Activated CD4-positive, alpha-beta T cell treated with anti-CD3 and anti-CD28 coated beads for 24 hours (primary cell): ENCODE data around the gene SLC12A7.

Experiments
- DNase-seq, 2 donors: peaks; one replicate each; pipeline ENCODE4 v3.0.0-alpha.2; 2020; ENCODE audit warnings: low read depth in 2 of 2

SLC12A7 gene

DNA sequence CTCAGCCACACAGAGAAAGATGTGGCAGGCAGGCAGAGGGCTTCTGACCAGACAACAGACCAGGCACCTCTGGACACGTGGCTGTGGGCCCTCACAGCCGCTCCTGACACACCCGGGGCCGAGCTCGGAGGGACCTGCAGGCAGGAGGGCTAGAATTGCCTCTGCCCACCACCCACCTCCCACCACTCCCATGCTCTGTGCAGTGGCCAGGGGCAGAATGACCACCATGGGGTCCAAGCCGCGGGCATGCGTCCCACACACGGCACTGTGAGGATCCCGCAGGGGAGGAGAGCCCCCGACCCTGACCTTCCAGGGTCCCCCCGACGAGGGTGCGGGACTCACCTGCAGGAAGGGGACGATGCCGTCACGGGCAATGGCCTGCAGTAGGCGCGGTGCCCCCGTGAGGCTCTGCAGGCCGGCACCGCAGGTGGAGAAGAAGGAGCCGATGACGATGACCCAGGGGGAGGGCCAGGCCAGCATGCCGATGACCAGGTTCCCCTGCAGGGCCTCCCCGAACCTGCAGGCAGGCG lies 34.3 kb downstream of the SLC12A7 start:
- no peak for DNase-seq

DNA sequence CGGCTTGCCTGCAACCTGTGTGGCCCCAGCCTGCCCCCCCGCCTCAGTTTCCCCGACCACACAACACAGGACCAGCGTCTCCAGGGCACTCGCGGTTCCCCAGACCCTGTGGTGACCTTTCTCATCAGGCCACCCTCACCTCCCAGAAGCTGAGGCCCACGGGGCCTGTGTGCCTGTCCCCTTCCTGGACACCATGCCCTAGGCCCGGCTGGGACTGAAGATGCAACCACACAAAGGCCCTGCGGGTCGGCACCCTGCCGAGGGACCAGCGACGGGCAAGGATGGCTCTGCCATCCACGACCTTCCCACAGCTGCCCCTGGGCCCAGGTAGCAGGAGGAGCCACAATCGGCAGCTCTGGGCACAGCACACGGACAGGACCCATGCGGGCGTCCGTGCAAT lies 34.8 kb downstream of the SLC12A7 start:
- DNase-seq = no peak

DNA sequence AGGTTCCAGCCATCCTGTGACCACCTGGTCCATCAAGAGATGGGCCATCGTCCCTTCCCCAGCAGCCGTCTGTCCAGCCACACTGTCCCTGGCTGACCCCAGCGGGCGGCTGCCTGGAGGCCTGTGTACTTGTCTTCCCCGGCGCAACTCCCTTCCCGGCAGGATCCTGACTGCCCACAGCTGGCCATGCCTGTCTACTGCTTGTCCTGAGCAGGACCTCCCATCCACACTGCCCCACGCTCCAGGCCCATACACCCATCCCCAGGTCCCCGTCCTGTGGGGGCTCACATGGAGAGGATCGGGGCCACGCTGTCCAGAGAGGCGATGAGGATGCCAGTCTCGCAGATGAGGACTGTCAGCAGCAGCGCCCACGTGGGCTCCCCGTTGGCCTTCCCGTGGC lies 35.5 kb downstream of the SLC12A7 start:
- no peak for DNase-seq

DNA sequence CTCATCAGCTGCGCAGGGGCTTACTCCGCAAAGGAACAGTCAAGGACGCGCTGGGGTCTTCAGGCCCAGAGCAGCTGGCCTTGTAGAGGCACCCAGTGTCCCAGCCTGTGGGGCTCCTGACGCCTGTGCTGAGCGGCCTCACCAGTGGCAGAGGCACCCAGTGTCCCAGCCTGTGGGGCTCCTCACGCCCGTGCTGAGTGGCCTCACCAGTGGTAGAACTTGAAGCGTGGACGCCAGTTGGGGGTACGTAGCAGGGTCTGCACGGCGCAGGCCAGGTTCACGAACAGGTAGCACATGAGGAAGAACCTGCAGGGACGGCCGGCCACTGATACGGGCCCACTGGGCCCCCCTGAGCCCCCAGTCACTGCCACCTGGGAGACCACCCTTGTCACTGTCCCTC lies 35.9 kb downstream of the SLC12A7 start:
- DNase-seq = no peak

DNA sequence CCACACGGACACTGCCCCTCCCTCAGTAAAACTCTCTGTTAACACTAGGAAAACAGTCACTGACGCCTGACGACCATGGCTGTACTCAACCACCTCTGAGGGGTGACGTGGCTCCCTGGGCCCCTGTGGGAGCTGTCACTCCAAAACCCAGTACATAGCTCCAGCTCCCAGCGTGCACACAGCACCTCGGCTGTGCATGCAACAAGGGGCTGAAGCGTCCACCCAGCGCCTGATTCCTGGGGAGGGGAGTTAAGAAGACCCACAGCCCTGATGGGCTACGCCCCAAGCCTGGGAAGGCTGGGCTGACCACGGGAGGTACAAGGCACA lies 36.3 kb downstream of the SLC12A7 start:
- no peak for DNase-seq

DNA sequence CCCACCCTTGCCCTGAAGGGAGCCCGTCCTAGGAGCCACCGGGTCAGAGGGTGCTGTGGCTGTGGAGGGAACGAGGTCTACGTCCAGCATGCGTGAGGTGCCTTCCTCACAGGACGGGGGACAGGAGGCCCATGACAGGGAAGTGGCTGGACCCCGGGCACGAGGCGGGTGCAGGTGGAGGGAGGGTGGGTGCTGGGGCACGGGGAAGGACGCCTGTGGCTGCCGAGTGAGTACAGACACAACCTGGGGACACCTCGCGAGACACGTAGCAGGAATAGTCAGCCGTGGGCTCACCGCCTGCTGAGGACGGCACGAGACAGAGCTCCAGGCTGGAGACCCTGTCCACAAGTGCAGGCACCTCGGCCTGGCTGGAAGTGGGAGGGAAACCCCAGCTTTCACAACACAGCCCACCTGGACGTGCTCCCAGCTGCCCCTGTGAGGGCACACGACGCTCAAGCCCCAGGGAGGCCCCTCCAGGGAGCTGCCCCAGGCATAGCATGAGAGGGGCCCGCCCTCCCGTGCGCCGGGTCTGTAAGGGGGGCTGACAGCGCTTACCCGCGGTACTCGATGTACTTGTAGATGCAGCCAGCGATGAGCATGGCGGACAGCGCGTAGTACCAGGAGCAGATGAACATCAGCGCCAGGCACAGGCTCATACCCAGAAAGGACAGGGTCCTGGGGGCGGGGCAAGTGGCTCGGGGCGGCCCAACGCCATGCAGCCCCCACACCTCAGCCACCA lies 36.9 kb downstream of the SLC12A7 start:
- no peak for DNase-seq

DNA sequence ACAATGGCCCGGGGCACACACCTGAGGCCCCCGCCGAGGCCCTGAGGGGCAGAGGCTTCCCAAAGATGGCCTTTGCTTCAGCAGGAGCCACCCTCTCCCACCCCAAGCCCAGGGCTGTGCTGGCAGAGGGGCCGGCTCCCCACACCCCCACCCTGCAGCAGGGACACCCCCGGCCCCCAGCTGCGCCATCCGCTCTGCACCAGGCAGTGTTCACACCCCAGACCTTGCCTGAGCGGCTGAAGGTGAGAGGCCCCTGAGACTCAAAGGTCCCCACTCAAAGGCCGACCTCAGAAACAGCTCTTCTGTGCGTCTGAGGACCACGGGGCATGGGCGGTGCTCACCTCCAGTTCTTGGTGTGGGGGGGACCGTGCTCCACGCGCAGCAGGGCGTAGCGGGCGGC lies 37.6 kb downstream of the SLC12A7 start:
- no peak for DNase-seq

DNA sequence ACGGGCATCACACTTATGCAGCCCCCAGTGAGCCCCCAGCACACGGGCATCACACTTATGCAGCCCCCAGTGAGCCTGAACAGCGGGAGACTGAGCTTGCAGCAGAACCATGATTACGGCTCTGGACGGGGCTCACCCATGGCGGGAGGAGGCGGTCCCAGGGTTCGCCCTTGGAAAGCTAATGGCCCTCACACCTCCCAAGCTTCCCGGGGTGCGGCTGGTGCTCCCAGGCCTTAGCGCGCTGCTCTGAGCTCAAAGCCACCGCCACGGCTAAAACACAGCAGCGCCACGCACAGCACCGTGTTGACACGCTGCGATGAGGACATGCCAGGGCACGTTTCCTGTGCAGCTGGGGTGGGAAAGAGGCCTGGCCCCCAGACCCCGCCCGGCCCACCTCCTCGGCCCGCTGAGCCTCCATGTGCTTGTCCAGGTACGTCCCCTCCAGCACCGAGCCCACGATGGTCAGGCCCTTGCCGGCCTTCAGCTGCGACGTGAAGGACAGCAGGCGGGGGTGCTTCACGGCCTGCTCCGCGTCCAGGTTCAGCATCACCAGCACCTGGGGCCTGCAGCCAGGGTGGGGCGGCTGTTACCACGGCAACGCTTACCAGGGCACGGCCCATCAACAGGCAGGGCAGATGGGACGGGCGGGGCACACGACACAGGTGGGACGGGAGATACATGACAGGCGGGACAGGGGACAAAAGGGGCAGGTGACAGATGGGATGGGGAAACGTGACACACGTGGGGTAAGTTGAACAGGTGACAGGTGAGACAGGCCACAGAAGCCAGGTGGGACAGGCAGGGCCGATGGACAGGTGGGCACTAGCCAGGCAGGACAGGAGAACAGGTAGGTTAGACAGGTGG lies 38.4 kb downstream of the SLC12A7 start:
- no peak for DNase-seq

DNA sequence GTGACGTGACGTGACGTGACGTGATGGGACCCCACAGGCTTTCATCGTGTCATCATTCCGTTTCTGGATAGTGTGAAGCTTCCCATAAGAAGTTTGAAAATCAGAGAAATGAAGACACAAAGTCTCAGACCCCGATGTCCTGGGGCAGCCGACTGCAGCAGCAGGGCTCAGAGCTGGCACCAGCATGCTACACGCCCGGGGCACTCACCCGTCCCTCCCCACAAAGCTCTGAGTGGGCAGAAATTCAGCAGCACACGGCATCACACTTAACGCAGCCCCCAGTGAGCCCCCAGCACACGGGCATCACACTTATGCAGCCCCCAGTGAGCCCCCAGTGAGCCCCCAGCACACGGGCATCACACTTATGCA lies 42.2 kb downstream of the SLC12A7 start:
- no peak for DNase-seq

DNA sequence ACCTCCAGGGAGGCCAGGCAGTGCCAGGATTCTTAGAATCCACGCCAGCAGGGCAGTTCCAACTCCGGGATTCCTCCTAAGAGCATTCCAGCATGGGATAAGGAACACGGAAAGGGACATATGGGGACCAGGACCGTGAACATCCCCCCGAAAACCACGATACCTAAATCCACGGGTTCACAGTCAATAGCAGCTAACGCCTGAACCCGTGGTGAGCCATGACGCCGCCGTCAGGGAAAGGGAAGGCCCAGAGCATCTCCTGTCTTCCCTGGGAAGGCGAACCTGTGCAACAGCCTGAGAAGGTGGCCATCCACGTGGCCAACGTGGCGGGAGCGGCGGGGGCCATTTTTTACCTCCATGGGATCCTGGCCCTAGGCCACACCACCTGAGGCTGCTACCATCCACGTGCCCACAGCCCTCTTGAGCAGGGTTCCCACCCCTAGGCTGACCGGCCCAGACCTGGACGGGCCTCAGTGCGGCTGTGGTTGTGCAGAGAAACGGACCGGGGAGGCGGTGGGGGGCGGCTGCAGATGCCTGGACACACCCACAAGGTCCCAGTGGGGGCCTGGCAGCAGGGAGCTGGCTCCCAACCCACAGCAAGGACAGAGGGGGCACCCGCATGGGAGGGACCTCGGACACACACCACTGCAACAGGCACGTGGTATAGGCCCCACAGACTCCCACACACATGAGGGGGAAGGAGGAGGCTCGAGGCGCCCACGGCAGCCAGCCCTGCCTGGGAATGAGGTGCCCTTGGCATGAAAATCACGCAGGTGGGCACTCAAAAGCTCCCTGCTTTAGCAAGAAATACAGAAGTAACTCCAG lies 42.8 kb downstream of the SLC12A7 start:
- no peak for DNase-seq

DNA sequence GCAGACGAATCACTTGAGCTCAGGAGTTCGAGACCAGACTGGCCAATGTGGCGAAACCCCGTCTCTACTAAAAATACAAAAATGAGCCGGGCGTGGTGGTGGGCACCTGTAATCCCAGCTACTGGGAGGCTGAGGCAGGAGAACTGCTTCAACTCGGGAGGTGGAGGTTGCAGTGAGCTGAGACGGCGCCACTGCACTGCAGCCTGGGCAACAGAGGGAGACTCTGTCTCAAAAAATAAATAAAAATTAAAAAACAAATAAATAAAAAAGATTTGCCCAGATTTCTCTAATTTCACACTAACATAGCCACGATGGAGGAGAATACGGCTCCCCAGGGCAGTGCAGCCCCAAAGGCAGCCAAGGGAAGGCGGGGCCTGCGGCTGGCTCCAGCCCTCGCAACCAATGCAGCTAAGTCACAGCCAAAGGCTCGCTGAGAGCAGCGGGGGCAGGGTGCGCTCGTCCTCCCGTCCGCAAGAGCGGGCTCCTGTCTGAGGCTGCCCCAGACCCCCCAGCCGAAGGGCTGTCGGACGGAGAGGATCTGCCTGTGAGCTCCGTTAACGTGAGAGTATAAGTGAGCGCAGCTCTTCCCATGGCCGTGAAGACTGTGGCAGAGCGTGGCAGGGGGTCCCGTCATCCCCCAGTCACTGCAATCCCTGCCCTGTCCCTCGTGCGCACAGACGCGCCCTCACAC lies 43.5 kb downstream of the SLC12A7 start:
- no peak for DNase-seq

DNA sequence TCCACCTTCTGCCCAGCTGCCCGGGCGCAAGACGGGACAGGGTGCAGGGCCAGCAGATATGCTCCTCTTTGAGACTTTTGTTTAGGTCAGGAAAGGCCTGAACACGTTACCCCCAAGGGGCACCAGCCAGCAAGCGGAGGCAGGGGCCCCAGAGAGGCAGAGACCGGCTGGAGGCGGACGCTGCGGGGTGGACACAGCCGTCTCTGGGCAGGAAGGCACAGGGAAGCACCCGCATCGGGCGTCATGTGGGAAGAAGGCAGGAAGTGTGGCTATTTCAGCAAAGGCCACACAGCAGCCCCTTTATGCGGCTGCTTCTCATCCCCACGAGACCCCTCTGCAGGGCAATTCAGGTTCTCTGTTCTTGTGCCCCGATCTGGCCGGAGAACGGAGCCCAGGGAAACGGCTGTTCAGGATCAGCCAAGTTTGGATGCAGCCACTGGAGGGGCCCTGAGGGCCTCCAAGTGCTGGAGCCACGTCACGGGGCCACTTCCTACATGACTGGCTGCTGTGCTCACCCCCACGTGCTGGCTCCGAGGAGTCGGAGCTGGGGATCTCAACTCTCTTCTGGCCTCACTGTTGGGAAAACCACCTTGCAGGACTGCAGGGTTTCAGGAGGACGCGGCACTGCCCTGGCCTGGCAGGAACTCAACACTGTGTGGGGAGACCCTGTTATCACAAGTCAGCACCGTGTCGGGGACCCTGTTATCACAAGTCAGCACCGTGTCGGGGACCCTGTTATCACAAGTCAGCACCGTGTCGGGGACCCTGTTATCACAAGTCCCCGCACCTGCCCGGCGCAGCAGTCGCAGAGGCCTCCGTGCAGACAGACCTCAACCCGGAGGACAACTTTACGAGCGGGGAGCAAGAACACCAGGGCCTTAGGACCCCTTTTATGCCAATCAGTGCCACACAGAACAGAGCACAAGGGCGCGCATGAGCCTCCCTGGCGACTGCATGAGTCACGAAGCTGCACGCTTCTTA lies 44.4 kb downstream of the SLC12A7 start:
- DNase-seq = no peak

DNA sequence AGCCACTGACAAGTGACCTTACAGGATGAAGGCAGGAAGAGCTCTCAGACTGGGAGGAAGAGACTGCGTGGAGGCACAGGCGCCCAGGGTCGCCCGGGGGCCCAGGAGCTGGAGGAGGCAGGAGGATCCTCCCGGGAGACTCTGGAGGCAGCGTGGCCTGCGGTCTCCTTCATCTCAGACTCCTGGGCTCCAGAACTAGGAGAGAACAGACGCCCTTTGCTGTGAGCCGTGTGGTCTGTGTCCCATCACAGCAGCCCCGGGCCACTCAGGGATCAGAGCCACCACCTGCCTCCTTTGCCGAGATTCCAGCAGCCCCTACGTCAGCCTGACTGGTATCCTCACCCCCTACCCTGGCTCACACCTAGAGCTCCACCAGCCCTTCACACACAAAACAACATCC lies 45.2 kb downstream of the SLC12A7 start:
- no peak for DNase-seq

DNA sequence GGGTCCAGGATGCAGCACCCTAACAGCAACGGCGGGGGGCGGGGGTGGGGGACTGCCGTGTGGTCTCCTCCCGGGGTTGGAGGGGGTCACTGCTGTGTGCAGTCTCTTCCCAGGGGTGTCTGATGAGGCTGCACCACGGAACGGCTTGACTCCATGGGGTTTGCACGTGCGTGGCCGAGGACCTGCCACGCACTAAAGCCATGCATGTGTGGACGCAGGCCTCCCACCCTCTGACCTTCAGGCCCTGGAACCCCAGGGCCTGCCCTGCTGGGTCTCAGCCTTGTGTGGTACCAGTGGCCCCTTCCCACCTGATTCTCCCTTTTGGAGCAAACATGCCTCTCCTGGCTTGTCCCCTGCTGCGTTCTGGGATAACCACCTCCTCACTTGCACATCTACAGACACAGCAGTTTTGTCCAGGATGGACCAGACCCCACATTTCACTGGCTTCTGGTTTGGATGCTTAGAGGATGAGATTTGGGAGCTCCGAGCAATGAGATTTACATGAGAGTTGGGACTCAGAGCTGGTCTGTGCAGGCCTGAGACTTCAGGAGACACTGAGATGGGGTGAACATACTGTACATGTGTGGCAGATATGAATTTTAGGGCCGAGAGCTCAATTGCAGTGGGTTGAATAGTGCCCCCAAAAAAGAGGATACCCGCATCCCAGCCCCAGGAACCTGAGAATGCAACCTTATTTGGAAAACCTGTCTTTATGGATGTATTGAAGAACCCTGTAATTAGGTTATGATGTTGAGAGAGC lies 45.8 kb downstream of the SLC12A7 start:
- DNase-seq = no peak

DNA sequence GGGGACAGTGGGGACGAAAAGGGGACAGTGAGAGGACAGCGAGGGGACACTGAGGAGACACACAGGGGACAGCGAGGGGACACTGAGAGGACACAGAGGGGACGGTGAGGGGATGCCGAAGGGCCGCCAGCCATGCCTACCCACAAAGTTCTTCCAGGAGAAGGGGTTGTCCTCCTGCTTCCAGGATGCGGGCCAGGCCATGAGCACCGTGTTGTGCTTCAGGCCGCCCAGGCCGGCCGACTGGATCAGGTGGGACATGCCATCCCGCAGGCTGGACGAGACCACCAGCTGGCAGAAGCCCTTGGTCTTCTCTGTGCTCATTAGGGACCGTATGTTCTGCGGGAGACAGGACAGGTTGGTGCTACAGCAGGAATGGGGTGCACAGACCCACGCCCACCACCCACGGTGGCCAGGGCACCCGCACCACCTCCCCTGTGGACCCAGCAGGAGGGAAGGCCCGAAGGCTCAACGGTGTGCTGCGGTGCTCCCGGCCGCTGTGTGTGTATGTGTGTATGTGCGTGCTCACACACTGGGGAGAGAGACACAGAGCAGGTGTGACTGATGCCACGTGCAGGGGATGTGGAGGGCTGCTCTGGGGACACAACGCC lies 46.6 kb downstream of the SLC12A7 start:
- DNase-seq = no peak

DNA sequence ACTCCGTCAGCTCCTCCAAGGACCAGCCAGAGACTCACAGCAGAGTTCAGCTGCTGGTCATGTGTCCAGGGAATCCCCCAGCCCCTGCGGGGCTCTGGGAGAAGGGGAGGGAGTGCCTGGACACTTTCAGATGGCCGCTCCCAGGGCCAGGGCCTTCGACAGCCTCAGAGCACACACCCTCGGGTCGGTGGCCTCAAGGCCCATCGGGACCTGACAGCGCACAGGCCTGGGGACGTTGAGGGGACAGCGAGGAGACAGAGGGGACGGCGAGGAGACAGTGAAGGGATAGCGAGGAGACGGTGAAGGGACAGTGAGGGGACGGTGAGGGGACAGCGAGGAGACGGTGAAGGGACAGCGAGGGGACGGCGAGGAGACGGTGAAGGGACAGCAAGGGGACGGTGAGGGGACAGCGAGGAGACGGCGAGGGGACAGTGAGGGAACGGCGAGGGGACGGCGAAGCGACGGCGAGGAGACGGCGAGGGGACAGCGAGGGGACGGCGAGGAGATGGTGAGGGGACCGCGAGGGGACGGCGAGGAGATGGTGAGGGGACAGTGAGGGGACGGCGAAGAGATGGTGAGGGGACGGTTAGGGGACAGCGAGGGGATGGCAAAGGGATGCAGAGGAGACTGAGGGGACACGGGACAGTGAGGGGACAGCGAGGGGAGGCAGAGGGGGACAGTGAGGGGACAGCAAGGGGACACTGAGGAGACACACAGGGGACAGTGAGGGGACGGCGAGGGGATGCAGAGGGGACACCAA lies 47.3 kb downstream of the SLC12A7 start:
- DNase-seq = no peak

DNA sequence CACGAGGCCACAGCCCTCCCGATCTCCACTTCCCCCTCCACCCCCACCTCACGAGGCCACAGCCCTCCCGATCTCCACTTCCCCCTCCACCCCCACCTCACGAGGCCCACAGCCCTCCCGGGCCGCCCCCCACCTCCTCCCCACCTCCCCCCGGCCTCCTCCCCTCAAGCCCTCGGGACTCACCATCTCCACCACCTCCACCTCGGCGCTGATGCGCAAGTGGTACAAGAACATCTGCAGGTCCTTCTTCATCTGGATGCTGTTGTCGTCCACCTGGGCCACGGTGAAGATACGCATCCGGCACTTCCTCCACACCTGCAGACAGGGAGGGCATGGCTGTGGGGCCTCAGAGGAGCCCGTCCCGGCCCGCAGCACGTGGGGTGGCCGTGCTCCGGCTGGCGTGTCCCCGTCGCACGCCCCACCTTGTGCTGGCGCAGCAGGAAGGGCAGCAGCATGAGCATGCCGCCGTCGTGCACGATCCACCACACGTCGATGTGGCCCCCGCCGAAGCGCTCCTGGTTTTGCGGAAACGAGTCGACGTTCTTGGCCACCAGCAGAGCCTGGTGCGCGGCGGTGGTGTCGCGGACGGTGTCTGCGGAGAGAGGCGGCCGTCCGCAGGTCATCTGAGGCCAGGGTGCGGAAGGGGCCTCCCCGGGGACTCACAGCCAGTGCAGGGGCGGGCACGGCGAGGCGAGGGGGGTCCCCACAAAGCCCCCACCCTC lies 48.0 kb downstream of the SLC12A7 start:
- DNase-seq = no peak
